ENCODE measurements around the gene SSR3.

DNA sequence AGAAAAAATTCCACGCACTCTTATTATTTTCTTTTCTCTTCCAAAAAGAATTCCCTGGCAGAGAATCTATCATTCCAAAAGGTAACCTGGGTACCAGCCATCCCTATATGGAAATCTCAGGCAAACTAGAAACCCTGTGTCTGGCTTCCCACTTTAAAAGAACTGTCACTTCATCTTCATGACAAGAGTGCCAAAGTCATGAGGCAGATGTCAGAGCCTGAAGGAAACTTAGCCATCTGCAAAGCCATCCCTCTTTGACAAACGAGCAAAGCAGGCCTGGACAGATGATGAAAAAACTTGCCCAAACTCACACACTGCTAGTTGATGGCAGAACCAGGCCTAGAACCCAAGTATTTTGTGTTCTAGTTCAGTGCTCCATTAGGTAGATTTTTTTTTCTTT, 15.9 kb downstream of the SSR3 start:
- TF ChIP-seq, protein P1, sequence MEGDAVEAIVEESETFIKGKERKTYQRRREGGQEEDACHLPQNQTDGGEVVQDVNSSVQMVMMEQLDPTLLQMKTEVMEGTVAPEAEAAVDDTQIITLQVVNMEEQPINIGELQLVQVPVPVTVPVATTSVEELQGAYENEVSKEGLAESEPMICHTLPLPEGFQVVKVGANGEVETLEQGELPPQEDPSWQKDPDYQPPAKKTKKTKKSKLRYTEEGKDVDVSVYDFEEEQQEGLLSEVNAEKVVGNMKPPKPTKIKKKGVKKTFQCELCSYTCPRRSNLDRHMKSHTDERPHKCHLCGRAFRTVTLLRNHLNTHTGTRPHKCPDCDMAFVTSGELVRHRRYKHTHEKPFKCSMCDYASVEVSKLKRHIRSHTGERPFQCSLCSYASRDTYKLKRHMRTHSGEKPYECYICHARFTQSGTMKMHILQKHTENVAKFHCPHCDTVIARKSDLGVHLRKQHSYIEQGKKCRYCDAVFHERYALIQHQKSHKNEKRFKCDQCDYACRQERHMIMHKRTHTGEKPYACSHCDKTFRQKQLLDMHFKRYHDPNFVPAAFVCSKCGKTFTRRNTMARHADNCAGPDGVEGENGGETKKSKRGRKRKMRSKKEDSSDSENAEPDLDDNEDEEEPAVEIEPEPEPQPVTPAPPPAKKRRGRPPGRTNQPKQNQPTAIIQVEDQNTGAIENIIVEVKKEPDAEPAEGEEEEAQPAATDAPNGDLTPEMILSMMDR (IDR thresholded peaks at IDR 0.05): no peak
- no peak for TF ChIP-seq POLR2A (IDR thresholded peaks at IDR 0.05)
